ENCODE data around the gene ITGB1BP1. TPM values are rescaled to one million over a fixed set of nuclear protein-coding genes. Genes with fewer than 3 reads are reported as not detected.

Gene ITGB1BP1
- polyA plus RNA-seq, 1 of the 3 experiments (the other 2 are of a cell fraction), result 56.6 TPM

DNA sequence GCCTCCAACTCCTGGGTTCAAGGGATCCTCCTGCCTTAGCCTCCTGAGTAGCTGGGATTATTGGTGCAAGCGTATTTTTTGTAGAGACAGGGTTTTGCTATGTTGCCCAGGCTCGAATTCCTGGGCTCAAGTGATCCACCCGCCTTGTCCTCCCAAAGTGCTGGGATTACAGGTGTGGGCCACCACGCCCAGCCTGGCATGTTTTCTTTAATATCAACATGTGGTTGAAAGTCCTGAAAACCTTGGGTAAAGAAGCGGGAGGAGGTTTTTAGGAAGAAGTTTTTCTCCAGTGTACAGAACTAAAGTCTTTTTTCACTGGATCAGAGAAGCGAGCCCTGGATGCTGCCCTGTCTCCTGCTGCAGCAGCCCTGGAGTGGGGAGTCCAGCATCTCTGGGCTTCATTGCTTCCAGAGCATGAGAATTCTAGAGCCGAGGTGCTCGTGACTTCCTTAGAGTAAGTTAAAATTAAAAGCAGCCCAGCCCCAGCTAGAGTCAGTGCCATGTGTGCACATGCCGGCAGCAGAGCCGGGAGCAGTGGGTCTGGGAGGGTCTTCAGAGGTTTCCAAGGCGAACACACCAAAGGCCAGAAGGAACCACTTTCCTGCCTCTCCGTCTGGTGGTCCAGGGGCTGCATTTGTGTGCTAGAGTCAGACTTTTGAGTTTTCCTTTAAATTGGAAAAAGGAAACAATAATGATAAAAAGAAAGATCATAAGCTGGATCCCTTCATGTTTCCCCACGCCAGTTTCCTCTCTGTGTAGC is 31.2 kb downstream of the ITGB1BP1 start:
- no peak overlapping the region for H2AFZ ChIP-seq (ENCODE audit: low read depth)
- 94% methylated on average over 13 of the region's 13 CpGs for WGBS (ENCODE audit: low lambda C conversion rate)
- no peaks in the 10 kb centered on the region; a peak in 1 of 4 replicates for H3K4me1 ChIP-seq (ENCODE audit: control insufficient read depth in 1 of 2, insufficient read depth in 2 of 2, low read depth in 1 of 2, low read length in 1 of 2)
- no peaks in the 10 kb centered on the region for H4K20me1 ChIP-seq (ENCODE audit: insufficient read depth)
- H3K4me2 ChIP-seq, result no peak overlapping the region
- peaks cover 72 to 73% of the 10 kb centered on the region in 2 experiments for H3K36me3 ChIP-seq (replicated peaks in 1 of 2; ENCODE audit: control insufficient read depth in 1 of 2, insufficient read depth in 2 of 2, low read length in 1 of 2)
- no peaks in the 10 kb centered on the region for H3K27me3 ChIP-seq (ENCODE audit: insufficient read depth)
- peaks cover 2% of the 10 kb centered on the region; the same call in 1 of the 2 replicates for H3K79me2 ChIP-seq (ENCODE audit: insufficient read depth)
- TF ChIP-seq, protein P1, sequence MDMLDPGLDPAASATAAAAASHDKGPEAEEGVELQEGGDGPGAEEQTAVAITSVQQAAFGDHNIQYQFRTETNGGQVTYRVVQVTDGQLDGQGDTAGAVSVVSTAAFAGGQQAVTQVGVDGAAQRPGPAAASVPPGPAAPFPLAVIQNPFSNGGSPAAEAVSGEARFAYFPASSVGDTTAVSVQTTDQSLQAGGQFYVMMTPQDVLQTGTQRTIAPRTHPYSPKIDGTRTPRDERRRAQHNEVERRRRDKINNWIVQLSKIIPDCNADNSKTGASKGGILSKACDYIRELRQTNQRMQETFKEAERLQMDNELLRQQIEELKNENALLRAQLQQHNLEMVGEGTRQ (IDR thresholded peaks at IDR 0.05; ENCODE audit: borderline replicate concordance, low read depth, low read length), result no peak
- no peak for TF ChIP-seq NFIC (IDR thresholded peaks at IDR 0.05; ENCODE audit: borderline replicate concordance)
- no peak for TF ChIP-seq MXI1 (IDR thresholded peaks at IDR 0.05; ENCODE audit: low read depth, low read length)
- TF ChIP-seq MEF2A (IDR thresholded peaks at IDR 0.05; ENCODE audit: borderline replicate concordance, low read depth), result no peak
- no peak for TF ChIP-seq GABPA (IDR thresholded peaks at IDR 0.05; ENCODE audit: low read depth)
- POLR2A ChIA-PET, result no interaction called here
- DNase-seq, result no peak
- no peaks in the 10 kb centered on the region for H3K9me3 ChIP-seq
- CTCF ChIA-PET, result interaction anchor here (1.0 to 1.2 kb wide), 4 partner anchors 11 to 250 kb away, joined by 3 to 4 read pairs (median 3); partner anchors contain the start of gene ASAP2
- no peak overlapping the region for H3K4me3 ChIP-seq (ENCODE audit: low read depth in 2 of 2, low read length in 1 of 2)
- H3K9ac ChIP-seq, result no peak overlapping the region
- H3F3A ChIP-seq (replicated peaks; ENCODE audit: insufficient read depth), result no peaks in the 10 kb centered on the region
- H3K27ac ChIP-seq (ENCODE audit: low read depth in 2 of 2, low read length in 1 of 2), result no peak overlapping the region
- no peaks in the 10 kb centered on the region for H3K9me2 ChIP-seq

DNA sequence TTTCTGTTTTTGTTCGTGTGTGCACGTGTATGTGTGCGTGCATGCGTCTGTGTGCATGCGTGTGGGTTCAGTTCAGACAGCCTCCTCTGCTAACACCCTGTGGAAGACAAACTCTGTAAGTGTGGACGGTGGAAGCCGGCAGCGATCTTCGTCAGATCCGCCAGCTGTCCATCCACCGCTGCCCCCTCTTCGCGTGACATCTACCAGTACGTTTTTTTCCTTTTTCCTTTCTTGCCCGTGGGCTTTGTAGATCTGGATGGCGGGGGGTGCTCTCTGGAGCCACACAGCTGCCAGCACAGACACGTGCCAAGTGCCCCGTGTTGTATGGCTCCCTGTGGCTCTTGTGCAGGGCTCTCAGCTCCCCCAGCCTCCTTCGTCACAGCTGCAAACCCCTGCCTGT is 32.3 kb downstream of the ITGB1BP1 start:
- WGBS (ENCODE audit: low lambda C conversion rate), result 94% methylated on average over 19 of the region's 19 CpGs
- H3K9ac ChIP-seq, result no peak overlapping the region
- H3F3A ChIP-seq (replicated peaks; ENCODE audit: insufficient read depth), result no peaks in the 10 kb centered on the region
- peaks cover 69 to 76% of the 10 kb centered on the region in 2 experiments for H3K36me3 ChIP-seq (replicated peaks in 1 of 2; ENCODE audit: control insufficient read depth in 1 of 2, insufficient read depth in 2 of 2, low read length in 1 of 2)
- no peak overlapping the region for H3K4me3 ChIP-seq (ENCODE audit: low read depth in 2 of 2, low read length in 1 of 2)
- peaks cover 0 to 7% of the 10 kb centered on the region in 2 experiments; a peak in 2 of 4 replicates for H3K4me1 ChIP-seq (ENCODE audit: control insufficient read depth in 1 of 2, insufficient read depth in 2 of 2, low read depth in 1 of 2, low read length in 1 of 2)
- no peak overlapping the region for H3K27ac ChIP-seq (ENCODE audit: low read depth in 2 of 2, low read length in 1 of 2)
- no peak for DNase-seq
- H2AFZ ChIP-seq (ENCODE audit: low read depth), result no peak overlapping the region
- no peaks in the 10 kb centered on the region for H4K20me1 ChIP-seq (ENCODE audit: insufficient read depth)
- H3K79me2 ChIP-seq (ENCODE audit: insufficient read depth), result peaks cover 2% of the 10 kb centered on the region; the same call in 1 of the 2 replicates
- H3K9me3 ChIP-seq, result no peaks in the 10 kb centered on the region
- no peaks in the 10 kb centered on the region for H3K9me2 ChIP-seq
- ChIA-PET POLR2A (no interaction called here), CTCF (no interaction called here)
- TF ChIP-seq TEAD4 (IDR thresholded peaks at IDR 0.05; ENCODE audit: borderline replicate concordance, insufficient read depth), result no peak
- no peak for TF ChIP-seq REST (IDR thresholded peaks at IDR 0.05; ENCODE audit: low read depth, low read length)
- TF ChIP-seq, protein P2, sequence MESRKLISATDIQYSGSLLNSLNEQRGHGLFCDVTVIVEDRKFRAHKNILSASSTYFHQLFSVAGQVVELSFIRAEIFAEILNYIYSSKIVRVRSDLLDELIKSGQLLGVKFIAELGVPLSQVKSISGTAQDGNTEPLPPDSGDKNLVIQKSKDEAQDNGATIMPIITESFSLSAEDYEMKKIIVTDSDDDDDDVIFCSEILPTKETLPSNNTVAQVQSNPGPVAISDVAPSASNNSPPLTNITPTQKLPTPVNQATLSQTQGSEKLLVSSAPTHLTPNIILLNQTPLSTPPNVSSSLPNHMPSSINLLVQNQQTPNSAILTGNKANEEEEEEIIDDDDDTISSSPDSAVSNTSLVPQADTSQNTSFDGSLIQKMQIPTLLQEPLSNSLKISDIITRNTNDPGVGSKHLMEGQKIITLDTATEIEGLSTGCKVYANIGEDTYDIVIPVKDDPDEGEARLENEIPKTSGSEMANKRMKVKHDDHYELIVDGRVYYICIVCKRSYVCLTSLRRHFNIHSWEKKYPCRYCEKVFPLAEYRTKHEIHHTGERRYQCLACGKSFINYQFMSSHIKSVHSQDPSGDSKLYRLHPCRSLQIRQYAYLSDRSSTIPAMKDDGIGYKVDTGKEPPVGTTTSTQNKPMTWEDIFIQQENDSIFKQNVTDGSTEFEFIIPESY (IDR thresholded peaks at IDR 0.05; ENCODE audit: borderline replicate concordance, low read depth), result no peak
- TF ChIP-seq RFX5 (IDR thresholded peaks at IDR 0.05; ENCODE audit: low read length), result no peak
- TF ChIP-seq IRF3 (IDR thresholded peaks at IDR 0.05; ENCODE audit: low read depth, low read length), result no peak
- no peak overlapping the region for H3K4me2 ChIP-seq
- no peaks in the 10 kb centered on the region for H3K27me3 ChIP-seq (ENCODE audit: insufficient read depth)

Measured in SK-N-SH (cell line).